Measurements from ENCODE around the gene SLC7A11. TPM values are rescaled to one million over a fixed set of nuclear protein-coding genes. Genes with fewer than 3 reads are reported as not detected.

SLC7A11 gene
- total and polyA plus RNA-seq, 10 of the 15 experiments (the other 5 are each of a cell fraction or from before 2014, with no cell fraction given) = 1.6 to 9.8 (median 3.5) TPM

GRCh38 chr4:138233313-138234034 lies 8.7 kb downstream of the SLC7A11 start:
- 88% methylated on average over 9 of the region's 9 CpGs for WGBS (ENCODE audit: insufficient coverage, insufficient replicate concordance, low lambda C conversion rate, missing lambda C conversion rate)
- H3K27ac ChIP-seq (ENCODE audit: control insufficient read depth, insufficient read depth) = no peak overlapping the region
- no TSS peak for BruUV-seq (replicated peaks)
- TF ChIP-seq NR2F1 (conservative IDR thresholded peaks at IDR 0.05) = no peak
- TF ChIP-seq FOS (IDR thresholded peaks at IDR 0.05; ENCODE audit: borderline replicate concordance, extremely low read depth, insufficient read length) = no peak
- no peak for TF ChIP-seq TAF1 (IDR thresholded peaks at IDR 0.05; ENCODE audit: borderline replicate concordance, low read depth, low read length)
- no peak for TF ChIP-seq ZNF622 (IDR thresholded peaks at IDR 0.05)
- no peak for TF ChIP-seq WRNIP1 (IDR thresholded peaks at IDR 0.05; ENCODE audit: borderline replicate concordance, low read depth, low read length)
- TF ChIP-seq PAX5 (IDR thresholded peaks at IDR 0.05; ENCODE audit: borderline replicate concordance, low read depth, low read length) = no peak
- TF ChIP-seq SPI1 (IDR thresholded peaks at IDR 0.05; ENCODE audit: borderline replicate concordance, insufficient read depth, low read depth, low read length) = no peak
- TF ChIP-seq BHLHE40 (IDR thresholded peaks at IDR 0.05; ENCODE audit: borderline replicate concordance in 1 of 2, low read depth in 2 of 2, low read length in 1 of 2) = no peak
- no peak for TF ChIP-seq ZNF687 (IDR thresholded peaks at IDR 0.05)
- TF ChIP-seq, protein P1, sequence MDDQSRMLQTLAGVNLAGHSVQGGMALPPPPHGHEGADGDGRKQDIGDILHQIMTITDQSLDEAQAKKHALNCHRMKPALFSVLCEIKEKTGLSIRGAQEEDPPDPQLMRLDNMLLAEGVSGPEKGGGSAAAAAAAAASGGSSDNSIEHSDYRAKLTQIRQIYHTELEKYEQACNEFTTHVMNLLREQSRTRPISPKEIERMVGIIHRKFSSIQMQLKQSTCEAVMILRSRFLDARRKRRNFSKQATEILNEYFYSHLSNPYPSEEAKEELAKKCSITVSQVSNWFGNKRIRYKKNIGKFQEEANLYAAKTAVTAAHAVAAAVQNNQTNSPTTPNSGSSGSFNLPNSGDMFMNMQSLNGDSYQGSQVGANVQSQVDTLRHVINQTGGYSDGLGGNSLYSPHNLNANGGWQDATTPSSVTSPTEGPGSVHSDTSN (IDR thresholded peaks at IDR 0.05; ENCODE audit: insufficient replicate concordance, low read depth, low read length) = no peak
- no peak for TF ChIP-seq RELA (IDR thresholded peaks at IDR 0.05; ENCODE audit: borderline replicate concordance, partially characterized antibody)
- TF ChIP-seq IKZF1 (conservative IDR thresholded peaks at IDR 0.05) = no peak
- TF ChIP-seq, protein P2, sequence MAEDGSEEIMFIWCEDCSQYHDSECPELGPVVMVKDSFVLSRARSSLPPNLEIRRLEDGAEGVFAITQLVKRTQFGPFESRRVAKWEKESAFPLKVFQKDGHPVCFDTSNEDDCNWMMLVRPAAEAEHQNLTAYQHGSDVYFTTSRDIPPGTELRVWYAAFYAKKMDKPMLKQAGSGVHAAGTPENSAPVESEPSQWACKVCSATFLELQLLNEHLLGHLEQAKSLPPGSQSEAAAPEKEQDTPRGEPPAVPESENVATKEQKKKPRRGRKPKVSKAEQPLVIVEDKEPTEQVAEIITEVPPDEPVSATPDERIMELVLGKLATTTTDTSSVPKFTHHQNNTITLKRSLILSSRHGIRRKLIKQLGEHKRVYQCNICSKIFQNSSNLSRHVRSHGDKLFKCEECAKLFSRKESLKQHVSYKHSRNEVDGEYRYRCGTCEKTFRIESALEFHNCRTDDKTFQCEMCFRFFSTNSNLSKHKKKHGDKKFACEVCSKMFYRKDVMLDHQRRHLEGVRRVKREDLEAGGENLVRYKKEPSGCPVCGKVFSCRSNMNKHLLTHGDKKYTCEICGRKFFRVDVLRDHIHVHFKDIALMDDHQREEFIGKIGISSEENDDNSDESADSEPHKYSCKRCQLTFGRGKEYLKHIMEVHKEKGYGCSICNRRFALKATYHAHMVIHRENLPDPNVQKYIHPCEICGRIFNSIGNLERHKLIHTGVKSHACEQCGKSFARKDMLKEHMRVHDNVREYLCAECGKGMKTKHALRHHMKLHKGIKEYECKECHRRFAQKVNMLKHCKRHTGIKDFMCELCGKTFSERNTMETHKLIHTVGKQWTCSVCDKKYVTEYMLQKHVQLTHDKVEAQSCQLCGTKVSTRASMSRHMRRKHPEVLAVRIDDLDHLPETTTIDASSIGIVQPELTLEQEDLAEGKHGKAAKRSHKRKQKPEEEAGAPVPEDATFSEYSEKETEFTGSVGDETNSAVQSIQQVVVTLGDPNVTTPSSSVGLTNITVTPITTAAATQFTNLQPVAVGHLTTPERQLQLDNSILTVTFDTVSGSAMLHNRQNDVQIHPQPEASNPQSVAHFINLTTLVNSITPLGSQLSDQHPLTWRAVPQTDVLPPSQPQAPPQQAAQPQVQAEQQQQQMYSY (CRISPR knock-in tag; IDR thresholded peaks at IDR 0.05) = no peak
- no peak for TF ChIP-seq ZNF384 (IDR thresholded peaks at IDR 0.05; ENCODE audit: borderline replicate concordance, low read depth, low read length)

More at GRCh38 chr4:138233313-138234034, 8.7 kb downstream of the SLC7A11 start:
- ATAC-seq = no peak
- ChIA-PET POLR2A (interaction anchor here (0.6 to 4.5 kb wide), 2 partner anchors 8 to 774 kb away, joined by 4 to 22 read pairs; partner anchors contain the start of gene SLC7A11), SMC1A (ENCODE audit: uncharacterized antibody, unreplicated experiment) (interaction anchor here (0.6 to 4.6 kb wide), 6 partner anchors 10 to 982 kb away, joined by 3 to 20 read pairs (median 5); no protein-coding TSS in a partner anchor), RAD21 (ENCODE audit: unreplicated experiment) (interaction anchor here (0.6 to 6.2 kb wide), 5 partner anchors 9 to 265 kb away, joined by 3 to 47 read pairs (median 4); partner anchors contain the start of gene SLC7A11), CTCF (interaction anchor here (0.6 to 1.3 kb wide), 3 partner anchors 9 to 843 kb away, joined by 3 to 4 read pairs (median 3); partner anchors contain the start of gene SLC7A11)
- no peak for FAIRE-seq
- H3K9ac ChIP-seq (ENCODE audit: control insufficient read depth, insufficient read depth, low read length) = no peak overlapping the region
- peaks cover 4% of the 10 kb centered on the region for H3K79me2 ChIP-seq (ENCODE audit: control insufficient read depth, insufficient read depth, low read length)
- intact Hi-C loops (cut with micrococcal nuclease; ENCODE audit: unreplicated experiment) = no loop called here
- in situ Hi-C loops (cut with MboI) = no loop called here
- H4K20me1 ChIP-seq (ENCODE audit: control insufficient read depth, insufficient read depth) = no peaks in the 10 kb centered on the region
- no peaks in the 10 kb centered on the region for H3K4me1 ChIP-seq (ENCODE audit: control insufficient read depth, insufficient read depth, low read length)
- no peak for DNase-seq (ENCODE audit: low read depth, low spot score)
- no peaks in the 10 kb centered on the region for H3K27me3 ChIP-seq (replicated peaks in 1 of 2; ENCODE audit: control insufficient read depth in 2 of 2, insufficient read depth in 2 of 2, low read length in 1 of 2)
- H2AFZ ChIP-seq (ENCODE audit: control insufficient read depth, low read depth, low read length) = no peak overlapping the region
- no peak overlapping the region for H3K4me2 ChIP-seq (ENCODE audit: control insufficient read depth, insufficient read depth)
- no peak overlapping the region for H3K4me3 ChIP-seq
- no peaks in the 10 kb centered on the region for H3K36me3 ChIP-seq (ENCODE audit: control insufficient read depth in 2 of 2, insufficient read depth in 2 of 2, low read length in 1 of 2)
- H3K9me3 ChIP-seq (replicated peaks; ENCODE audit: control insufficient read depth, insufficient read depth, low read length) = no peaks in the 10 kb centered on the region; the same call in 2 of the 3 replicates
